ENCODE measurements around the gene SNX9.

The SNX9 gene

DNA sequence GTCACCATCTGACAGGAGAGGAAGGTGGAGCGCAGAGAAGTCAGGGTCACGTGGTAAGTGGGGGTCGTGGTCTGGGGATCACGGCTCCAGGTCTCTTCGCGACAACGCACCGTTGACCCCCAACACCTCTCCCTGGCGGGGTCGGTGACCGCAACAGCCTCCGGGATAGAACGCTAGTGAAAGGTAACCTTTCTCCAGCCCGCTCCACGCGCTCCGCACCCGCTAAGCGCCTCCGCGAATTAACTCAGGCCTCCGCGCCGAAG is 158.0 kb downstream of the SNX9 start:
- TF ChIP-seq, protein P1, sequence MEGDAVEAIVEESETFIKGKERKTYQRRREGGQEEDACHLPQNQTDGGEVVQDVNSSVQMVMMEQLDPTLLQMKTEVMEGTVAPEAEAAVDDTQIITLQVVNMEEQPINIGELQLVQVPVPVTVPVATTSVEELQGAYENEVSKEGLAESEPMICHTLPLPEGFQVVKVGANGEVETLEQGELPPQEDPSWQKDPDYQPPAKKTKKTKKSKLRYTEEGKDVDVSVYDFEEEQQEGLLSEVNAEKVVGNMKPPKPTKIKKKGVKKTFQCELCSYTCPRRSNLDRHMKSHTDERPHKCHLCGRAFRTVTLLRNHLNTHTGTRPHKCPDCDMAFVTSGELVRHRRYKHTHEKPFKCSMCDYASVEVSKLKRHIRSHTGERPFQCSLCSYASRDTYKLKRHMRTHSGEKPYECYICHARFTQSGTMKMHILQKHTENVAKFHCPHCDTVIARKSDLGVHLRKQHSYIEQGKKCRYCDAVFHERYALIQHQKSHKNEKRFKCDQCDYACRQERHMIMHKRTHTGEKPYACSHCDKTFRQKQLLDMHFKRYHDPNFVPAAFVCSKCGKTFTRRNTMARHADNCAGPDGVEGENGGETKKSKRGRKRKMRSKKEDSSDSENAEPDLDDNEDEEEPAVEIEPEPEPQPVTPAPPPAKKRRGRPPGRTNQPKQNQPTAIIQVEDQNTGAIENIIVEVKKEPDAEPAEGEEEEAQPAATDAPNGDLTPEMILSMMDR (IDR thresholded peaks at IDR 0.05; ENCODE audit: unreplicated experiment in 3 of 3): no peak
- H3K4me1 Mint-ChIP-seq: peaks cover 34% of the 10 kb centered on the region
- H3K36me3 Mint-ChIP-seq (ENCODE audit: low read depth): no peaks in the 10 kb centered on the region
- H3K27me3 Mint-ChIP-seq (ENCODE audit: low read depth): peaks cover 3% of the 10 kb centered on the region
- H3K27ac Mint-ChIP-seq: peak overlapping the region; percentile 46 to 90 (median 72)
- H3K9me3 Mint-ChIP-seq: no peaks in the 10 kb centered on the region
- H3K4me3 Mint-ChIP-seq: peak overlapping the region; percentile 73 to 82 (median 74)

DNA sequence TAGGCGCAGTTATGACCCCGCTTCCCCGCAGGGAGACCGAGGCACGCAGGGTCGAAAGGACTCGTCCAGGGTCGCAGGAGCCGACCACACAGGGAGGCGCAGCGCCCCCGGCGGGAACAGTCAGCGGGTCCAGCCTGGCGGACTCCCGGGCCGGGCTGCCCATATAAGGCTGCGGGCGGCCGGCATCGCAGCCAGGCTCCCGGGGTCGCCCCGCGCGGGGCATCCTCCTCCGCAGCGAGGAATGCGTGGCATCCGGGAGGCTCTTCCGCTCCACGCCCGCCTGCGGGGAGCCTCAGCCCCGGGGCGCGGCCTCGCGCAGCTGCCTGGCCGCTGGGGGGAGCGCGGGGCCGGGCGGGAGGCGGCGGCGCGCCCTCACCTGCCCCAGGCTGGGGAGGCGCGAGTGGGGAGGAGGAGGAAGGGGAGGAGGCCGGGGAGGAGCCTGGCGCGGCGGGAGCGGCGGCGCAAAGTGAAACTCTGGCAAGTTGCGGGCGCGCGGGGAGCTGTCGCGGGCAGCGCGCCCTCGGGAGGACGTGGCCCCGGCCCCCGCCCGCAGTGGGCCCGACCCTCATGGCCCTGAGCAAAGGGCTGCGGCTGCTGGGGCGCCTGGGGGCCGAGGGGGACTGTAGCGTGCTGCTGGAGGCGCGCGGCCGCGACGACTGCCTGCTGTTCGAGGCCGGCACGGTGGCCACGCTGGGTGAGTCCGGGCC is 158.5 kb downstream of the SNX9 start, which contains the start of gene SYNJ2:
Gene SYNJ2 (plus strand): TSS at position 469 of the 707 bp plus-strand sequence. CDS start 99 bp downstream, at position 568.
- Mint-ChIP-seq H3K27ac (peak within 1 kb of the TSS; percentile 72 to 90 (median 80)), H3K4me1 (peaks cover 35% of the 10 kb centered on the region), H3K27me3 (ENCODE audit: low read depth) (peaks cover 1% of the 10 kb centered on the region), H3K9me3 (no peaks in the 10 kb centered on the region), H3K4me3 (peak within 1 kb of the TSS; percentile 79 to 84 (median 83)), H3K36me3 (ENCODE audit: low read depth) (no peaks in the 10 kb centered on the region)
- TF ChIP-seq, protein P1 (IDR thresholded peaks at IDR 0.05; ENCODE audit: unreplicated experiment in 3 of 3): peak; percentile 57 to 64 (median 63)

DNA sequence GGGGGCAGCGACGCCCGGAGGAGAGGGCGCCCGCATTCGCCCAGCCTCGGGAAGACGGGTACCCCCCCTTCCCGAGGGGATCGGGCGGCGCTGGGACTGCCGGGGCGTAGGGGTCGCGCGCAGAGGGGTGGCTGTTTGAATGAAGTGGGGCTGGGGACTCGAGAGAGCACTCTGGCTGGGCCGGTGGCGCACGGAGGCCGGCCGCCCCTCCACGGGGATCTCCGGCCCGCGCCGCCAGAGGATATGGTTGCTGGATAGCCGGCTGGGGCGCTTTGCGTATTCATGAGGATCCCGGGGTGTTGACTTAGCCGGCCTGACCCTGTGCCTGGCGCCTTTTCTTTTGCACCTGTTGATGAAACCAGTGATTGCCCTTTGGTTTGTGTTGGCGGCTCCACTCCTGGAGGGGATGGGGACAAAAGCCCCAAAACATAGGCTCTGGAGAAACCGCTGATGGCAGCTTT is 159.1 kb downstream of the SNX9 start:
- H3K27me3 Mint-ChIP-seq (ENCODE audit: low read depth): no peaks in the 10 kb centered on the region
- TF ChIP-seq, protein P1 (IDR thresholded peaks at IDR 0.05; ENCODE audit: unreplicated experiment in 3 of 3): no peak
- no peaks in the 10 kb centered on the region for H3K36me3 Mint-ChIP-seq (ENCODE audit: low read depth)
- H3K4me1 Mint-ChIP-seq: peaks cover 35% of the 10 kb centered on the region
- no peaks in the 10 kb centered on the region for H3K9me3 Mint-ChIP-seq
- peak overlapping the region; percentile 65 to 80 (median 77) for H3K27ac Mint-ChIP-seq
- H3K4me3 Mint-ChIP-seq: peak overlapping the region; percentile 79 to 84 (median 83)

DNA sequence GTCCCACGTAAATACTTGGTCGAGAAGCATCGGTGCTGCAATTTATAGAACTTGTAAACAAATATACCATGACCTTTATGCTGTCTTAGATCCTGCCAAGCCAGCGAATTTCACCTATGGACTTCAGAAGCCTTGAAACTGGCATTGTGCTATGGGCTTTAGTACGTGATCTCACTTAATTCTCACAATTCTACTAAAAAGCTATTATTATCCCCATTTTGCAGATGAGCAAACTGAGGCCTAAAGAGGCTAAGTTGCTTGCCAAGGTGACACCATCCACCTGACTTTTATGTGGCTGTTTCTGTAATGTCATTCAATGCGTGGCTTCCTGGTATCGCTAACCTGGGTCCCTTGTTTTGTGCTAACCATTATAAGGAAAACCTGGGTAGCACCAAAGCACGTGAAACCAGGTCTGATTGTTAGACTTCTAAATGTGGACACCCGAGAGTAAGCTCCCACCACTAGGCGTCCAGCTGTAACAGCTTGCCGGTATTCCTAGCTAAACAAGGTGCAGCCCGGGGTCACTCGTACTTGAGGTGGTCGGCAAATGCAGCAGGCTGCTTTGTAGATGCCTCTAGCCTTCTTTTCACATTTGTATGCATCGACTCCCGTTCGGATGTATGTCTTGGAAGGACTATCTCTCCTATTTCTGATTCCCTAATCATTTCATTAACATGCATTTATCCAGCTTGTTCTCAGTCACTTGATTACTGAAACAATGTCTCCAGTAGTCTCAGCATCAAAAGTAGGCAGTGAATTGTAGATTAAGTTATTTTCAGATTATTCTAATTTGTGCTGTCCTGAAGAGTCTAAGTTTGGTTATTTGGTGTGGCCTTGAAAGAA is 159.7 kb downstream of the SNX9 start:
- H3K4me3 Mint-ChIP-seq: peak overlapping the region; percentile 79 to 84 (median 83)
- no peaks in the 10 kb centered on the region for H3K9me3 Mint-ChIP-seq
- H3K4me1 Mint-ChIP-seq: peaks cover 35% of the 10 kb centered on the region
- TF ChIP-seq, protein P1 (IDR thresholded peaks at IDR 0.05; ENCODE audit: unreplicated experiment in 3 of 3): peak; percentile 11 to 28 (median 20)
- peak overlapping the region; percentile 65 to 80 (median 77) for H3K27ac Mint-ChIP-seq
- no peaks in the 10 kb centered on the region for H3K36me3 Mint-ChIP-seq (ENCODE audit: low read depth)
- H3K27me3 Mint-ChIP-seq (ENCODE audit: low read depth): no peaks in the 10 kb centered on the region

DNA sequence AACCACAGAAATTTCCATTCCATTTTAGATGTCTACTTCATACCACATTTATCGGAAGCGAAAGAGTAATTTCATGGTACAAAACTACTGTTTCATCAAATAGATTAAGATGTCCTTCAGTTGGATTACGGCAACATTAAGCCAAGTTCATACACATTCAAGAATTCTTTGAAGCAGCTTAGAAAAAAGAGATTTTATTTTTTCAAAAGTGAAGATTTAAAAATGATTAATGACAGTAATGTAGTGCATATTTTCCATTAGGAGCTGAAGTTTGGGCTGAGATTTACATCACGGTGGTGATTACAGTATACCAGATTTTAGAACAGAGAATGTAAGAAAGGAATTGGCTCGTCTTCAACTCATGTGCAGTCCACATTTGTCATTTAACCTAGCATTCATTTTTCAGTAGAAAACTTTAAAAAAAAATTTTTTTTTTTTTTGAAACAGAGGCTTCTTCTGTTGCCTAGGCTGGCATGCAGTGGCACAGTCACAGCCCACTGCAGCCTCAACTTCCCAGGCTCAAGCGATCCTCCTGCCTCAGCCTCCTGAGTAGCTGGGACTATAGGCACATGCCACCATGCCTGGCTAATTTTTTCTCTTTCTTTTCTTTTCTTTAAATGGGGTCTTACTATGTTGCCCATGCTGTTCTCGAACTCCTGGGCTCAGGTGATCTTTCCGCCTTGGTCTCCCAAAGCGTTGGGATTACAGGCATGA is 160.5 kb downstream of the SNX9 start:
- TF ChIP-seq, protein P1 (IDR thresholded peaks at IDR 0.05; ENCODE audit: unreplicated experiment in 3 of 3): no peak
- H3K4me3 Mint-ChIP-seq: peak overlapping the region; percentile 79 to 84 (median 83)
- peaks cover 37% of the 10 kb centered on the region for H3K4me1 Mint-ChIP-seq
- H3K36me3 Mint-ChIP-seq (ENCODE audit: low read depth): no peaks in the 10 kb centered on the region
- no peaks in the 10 kb centered on the region for H3K27me3 Mint-ChIP-seq (ENCODE audit: low read depth)
- peak overlapping the region; percentile 65 to 80 (median 77) for H3K27ac Mint-ChIP-seq
- H3K9me3 Mint-ChIP-seq: no peaks in the 10 kb centered on the region

Measured in nephron (organoid).